ENCODE measurements around the gene DHRS9. TPM values are rescaled to one million over a fixed set of nuclear protein-coding genes. Genes with fewer than 3 reads are reported as not detected.

The DHRS9 gene
- total and polyA plus RNA-seq, 2 of the 4 experiments (the other 2 are of a cell fraction): not detected

GRCh38 chr2:169029341-169029740 is 40.0 kb upstream of the DHRS9 start:
- no peak overlapping the region for H3K14ac ChIP-seq (replicated peaks; ENCODE audit: low read depth, low read length)
- in situ Hi-C loops (cut with MboI; ENCODE audit: low sequenced_read_pairs) (no loop called here), intact Hi-C loops (cut with micrococcal nuclease) (no loop called here), dilution Hi-C loops (cut with HindIII; ENCODE audit: low sequenced_read_pairs, unreplicated experiment) (no loop called here)
- TF ChIP-seq CEBPB (IDR thresholded peaks at IDR 0.05; ENCODE audit: low read depth, low read length) (no peak), ELK1 (IDR thresholded peaks at IDR 0.05; ENCODE audit: borderline replicate concordance, low read depth, low read length) (no peak), RAD21 (IDR thresholded peaks at IDR 0.05; ENCODE audit: low read length) (no peak), NFE2L2 (IDR thresholded peaks at IDR 0.05; ENCODE audit: low read depth, low read length) (no peak), CTCF (conservative IDR thresholded peaks at IDR 0.05; ENCODE audit: low read depth, low read length) (no peak), CHD1 (IDR thresholded peaks at IDR 0.05; ENCODE audit: low read depth, low read length) (no peak), FOS (IDR thresholded peaks at IDR 0.05; ENCODE audit: low read depth, low read length) (no peak), POLR2A (IDR thresholded peaks at IDR 0.05; ENCODE audit: low read depth, low read length) (no peak)
- no peak overlapping the region for H3K27ac ChIP-seq (ENCODE audit: insufficient read depth, low read length)
- H2AFZ ChIP-seq (replicated peaks; ENCODE audit: low read length, poor library complexity): no peak overlapping the region
- H3K23ac ChIP-seq (ENCODE audit: low read depth, low read length): no peak overlapping the region
- H3K36me3 ChIP-seq (ENCODE audit: control insufficient read depth, insufficient read depth, low read length): no peaks in the 10 kb centered on the region
- H4K5ac ChIP-seq (ENCODE audit: low read depth, low read length): no peak overlapping the region
- H3K79me1 ChIP-seq (ENCODE audit: low read depth in 1 of 2, low read length in 2 of 2): no peaks in the 10 kb centered on the region
- no peaks in the 10 kb centered on the region for H3K27me3 ChIP-seq (ENCODE audit: control insufficient read depth, insufficient read depth, low read length)
- H3K4me1 ChIP-seq (ENCODE audit: control insufficient read depth, insufficient read depth, low read length): no peaks in the 10 kb centered on the region
- BruUV-seq (replicated peaks): no TSS peak
- H2BK5ac ChIP-seq (ENCODE audit: low read depth, low read length, poor library complexity, severe bottlenecking): no peak overlapping the region
- H2AK9ac ChIP-seq (replicated peaks; ENCODE audit: low read depth, low read length, poor library complexity): no peak overlapping the region
- no peak overlapping the region for H3K4me2 ChIP-seq (ENCODE audit: low read depth, low read length)
- no peak overlapping the region for H2BK15ac ChIP-seq (ENCODE audit: low read depth, low read length)
- no peak overlapping the region for H3K4ac ChIP-seq (ENCODE audit: low read depth, low read length)
- 40% methylated on average over 1 of the region's 5 CpGs; no CpG with 5 or more reads in 1 of the 2 experiments for WGBS, 2 experiments (ENCODE audit: extremely low coverage in 2 of 2, insufficient read length in 1 of 2)
- no peaks in the 10 kb centered on the region for H3K9me3 ChIP-seq (ENCODE audit: control insufficient read depth, insufficient read depth, low read length)
- H3K56ac ChIP-seq (ENCODE audit: extremely low read depth, insufficient read depth, low read length): no peak overlapping the region
- no peak overlapping the region for H2AK5ac ChIP-seq (ENCODE audit: low read depth, low read length)
- no peak overlapping the region for H3K4me3 ChIP-seq (ENCODE audit: insufficient read depth, low read depth, low read length)
- H3K9me1 ChIP-seq (ENCODE audit: insufficient read depth, low read length): no peaks in the 10 kb centered on the region
- H2BK20ac ChIP-seq (ENCODE audit: low read depth, low read length): no peak overlapping the region
- no peaks in the 10 kb centered on the region for H4K20me1 ChIP-seq (ENCODE audit: insufficient read depth, low read length)
- no peak overlapping the region for H3K9ac ChIP-seq (ENCODE audit: low read depth, low read length)
- DNase-seq: no peak
- no peak overlapping the region for H4K91ac ChIP-seq (ENCODE audit: insufficient read depth, low read depth, low read length)
- H2BK120ac ChIP-seq (ENCODE audit: low read depth, low read length): no peak overlapping the region
- H4K8ac ChIP-seq (ENCODE audit: low read depth in 2 of 2, low read length in 2 of 2): no peak overlapping the region
- H3K18ac ChIP-seq (ENCODE audit: low read depth, low read length): no peak overlapping the region
- POLR2A ChIA-PET (ENCODE audit: unreplicated experiment): no interaction called here
- CTCF ChIA-PET: no interaction called here
- no peak for ATAC-seq (ENCODE audit: low read depth)
